Measurements from ENCODE around the gene NUCKS1.

DNA sequence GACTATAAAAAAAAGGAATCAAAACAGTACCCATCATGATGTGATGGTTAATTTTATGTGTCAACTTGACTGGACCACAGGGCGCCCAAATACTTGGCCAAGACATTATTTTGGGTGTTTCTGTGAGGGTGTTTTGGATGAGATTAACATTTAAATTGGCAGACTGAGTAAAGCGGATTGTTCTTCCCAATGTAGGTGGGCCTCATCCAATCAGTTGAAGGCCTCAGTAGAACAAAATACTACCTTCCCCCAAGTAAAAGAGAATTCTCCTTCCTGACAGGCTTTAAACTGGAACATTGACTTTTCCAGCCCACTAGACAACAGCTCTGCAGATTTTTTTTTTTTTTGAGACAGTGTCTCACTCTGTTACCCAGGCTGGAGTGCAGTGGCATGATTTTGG, 14.6 kb upstream of the NUCKS1 start:
- TF ChIP-seq, protein P1, sequence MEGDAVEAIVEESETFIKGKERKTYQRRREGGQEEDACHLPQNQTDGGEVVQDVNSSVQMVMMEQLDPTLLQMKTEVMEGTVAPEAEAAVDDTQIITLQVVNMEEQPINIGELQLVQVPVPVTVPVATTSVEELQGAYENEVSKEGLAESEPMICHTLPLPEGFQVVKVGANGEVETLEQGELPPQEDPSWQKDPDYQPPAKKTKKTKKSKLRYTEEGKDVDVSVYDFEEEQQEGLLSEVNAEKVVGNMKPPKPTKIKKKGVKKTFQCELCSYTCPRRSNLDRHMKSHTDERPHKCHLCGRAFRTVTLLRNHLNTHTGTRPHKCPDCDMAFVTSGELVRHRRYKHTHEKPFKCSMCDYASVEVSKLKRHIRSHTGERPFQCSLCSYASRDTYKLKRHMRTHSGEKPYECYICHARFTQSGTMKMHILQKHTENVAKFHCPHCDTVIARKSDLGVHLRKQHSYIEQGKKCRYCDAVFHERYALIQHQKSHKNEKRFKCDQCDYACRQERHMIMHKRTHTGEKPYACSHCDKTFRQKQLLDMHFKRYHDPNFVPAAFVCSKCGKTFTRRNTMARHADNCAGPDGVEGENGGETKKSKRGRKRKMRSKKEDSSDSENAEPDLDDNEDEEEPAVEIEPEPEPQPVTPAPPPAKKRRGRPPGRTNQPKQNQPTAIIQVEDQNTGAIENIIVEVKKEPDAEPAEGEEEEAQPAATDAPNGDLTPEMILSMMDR (IDR thresholded peaks at IDR 0.05) = no peak
- no peak for TF ChIP-seq EZH2 (IDR thresholded peaks at IDR 0.05)
